ENCODE results near the gene METTL26. TPM values are rescaled to one million over a fixed set of nuclear protein-coding genes. Genes with fewer than 3 reads are reported as not detected.
A peak's percentile ranks its signal among the peaks of the same experiment; 100 is the strongest.

METTL26 gene
- total and polyA plus RNA-seq, 8 donors: 37.2 to 70.4 (median 54.5) TPM

- no peak for DNase-seq
- intact Hi-C loops (cut with DNase I): no loop called here
- peaks cover 0 to 30% of the 10 kb centered on the region in 2 donors for H3K36me3 ChIP-seq
- H3K27me3 ChIP-seq: no peaks in the 10 kb centered on the region
- peak overlapping the region; percentile 83 to 88 for H3K27ac ChIP-seq
- H3K4me1 ChIP-seq: peaks cover 22 to 62% of the 10 kb centered on the region in 2 donors
- ATAC-seq: peak; percentile 44
- H3K9me3 ChIP-seq: no peaks in the 10 kb centered on the region
- peak; percentile 13 to 40 for TF ChIP-seq CTCF (IDR thresholded peaks at IDR 0.05)
- H3K4me3 ChIP-seq: peak overlapping the region; percentile 79 to 90
These were observed 12.1 kb upstream of the METTL26 start for GRCh38 chr16:648071-648780.

GRCh38 chr16:647173-647902, 11.2 kb upstream of the METTL26 start:
- ATAC-seq: no peak
- Histone ChIP-seq H3K27me3 (no peaks in the 10 kb centered on the region), H3K36me3 (peaks cover 0 to 23% of the 10 kb centered on the region in 2 donors), H3K4me3 (peak overlapping the region in 1 of 2 donors; percentile 90), H3K4me1 (peaks cover 31 to 71% of the 10 kb centered on the region in 2 donors), H3K27ac (no peak overlapping the region), H3K9me3 (no peaks in the 10 kb centered on the region)
- DNase-seq: no peak
- TF ChIP-seq CTCF (IDR thresholded peaks at IDR 0.05): no peak
- intact Hi-C loops (cut with DNase I): no loop called here

GRCh38 chr16:646679-647172, 10.6 kb upstream of the METTL26 start:
- ATAC-seq (no peak), DNase-seq (no peak)
- no peak for TF ChIP-seq CTCF (IDR thresholded peaks at IDR 0.05)
- H3K27ac ChIP-seq: no peak overlapping the region
- H3K9me3 ChIP-seq: no peaks in the 10 kb centered on the region
- peaks cover 0 to 17% of the 10 kb centered on the region in 2 donors for H3K36me3 ChIP-seq
- intact Hi-C loops (cut with DNase I): no loop called here
- H3K27me3 ChIP-seq: no peaks in the 10 kb centered on the region
- peaks cover 31 to 72% of the 10 kb centered on the region in 2 donors for H3K4me1 ChIP-seq
- H3K4me3 ChIP-seq: no peak overlapping the region

- no peak overlapping the region for H3K4me3 ChIP-seq
- H3K4me1 ChIP-seq: peaks cover 31 to 76% of the 10 kb centered on the region in 2 donors
- no peak overlapping the region for H3K27ac ChIP-seq
These were observed 10.0 kb upstream of the METTL26 start for GRCh38 chr16:645852-646678.

More at GRCh38 chr16:645852-646678, 10.0 kb upstream of the METTL26 start:
- Histone ChIP-seq H3K9me3 (no peaks in the 10 kb centered on the region), H3K36me3 (peaks cover 0 to 13% of the 10 kb centered on the region in 2 donors), H3K27me3 (no peaks in the 10 kb centered on the region)
- TF ChIP-seq CTCF (IDR thresholded peaks at IDR 0.05): no peak
- no peak for DNase-seq
- intact Hi-C loops (cut with DNase I): no loop called here
- ATAC-seq: no peak

Data from left lung (tissue), 10 donors.